GM23248 (cell line): ENCODE data around the gene SLC27A3. TPM values are rescaled to one million over a fixed set of nuclear protein-coding genes. Genes with fewer than 3 reads are reported as not detected.

Experiments
- DNase-seq: peaks from one replicate; pipeline ENCODE4 v3.0.0-alpha.2; 2015
- H2AFZ ChIP-seq: fragments of 200-600 bp; sonication (generic); 2 replicates; pipeline ENCODE4 v1.6.1; 2016; ENCODE audit warnings: antibody characterized with exemption
- H3F3A ChIP-seq: fragments of 200-600 bp; sonication (generic); 2 replicates; pipeline ENCODE4 v1.6.1; 2016; ENCODE audit warnings: mild to moderate bottlenecking, antibody characterized with exemption, mixed run types; ENCODE audit not compliant: insufficient read depth
- H3K27ac ChIP-seq: fragments of 200-600 bp; sonication (generic); 2 replicates; pipeline ENCODE4 v1.5.1; 2016; ENCODE audit warnings: mild to moderate bottlenecking
- H3K27me3 ChIP-seq: fragments of 200-600 bp; sonication (generic); replicated peaks from 2 replicates; pipeline ENCODE4 v1.6.1; 2016; ENCODE audit warnings: mild to moderate bottlenecking; ENCODE audit not compliant: insufficient read depth
- H3K36me3 ChIP-seq: fragments of 200-600 bp; sonication (generic); 2 replicates; pipeline ENCODE4 v1.6.1; 2016; ENCODE audit warnings: low read depth, mild to moderate bottlenecking
- H3K4me1 ChIP-seq: fragments of 200-600 bp; sonication (generic); 2 replicates; pipeline ENCODE4 v1.6.1; 2016; ENCODE audit warnings: mild to moderate bottlenecking; ENCODE audit not compliant: insufficient read depth
- H3K4me2 ChIP-seq: fragments of 200-600 bp; sonication (generic); one replicate; pipeline ENCODE4 v1.6.1; 2016; ENCODE audit warnings: mild to moderate bottlenecking; ENCODE audit not compliant: unreplicated experiment
- H3K4me3 ChIP-seq: fragments of 200-600 bp; sonication (generic); 2 replicates; pipeline ENCODE4 v1.5.1; 2016; ENCODE audit warnings: mild to moderate bottlenecking
- H3K79me2 ChIP-seq: fragments of 200-600 bp; sonication (generic); 2 replicates; pipeline ENCODE4 v1.6.1; 2016; ENCODE audit warnings: mild to moderate bottlenecking; ENCODE audit not compliant: insufficient read depth
- H3K9ac ChIP-seq: fragments of 200-600 bp; sonication (generic); 2 replicates; pipeline ENCODE4 v1.6.1; 2016; ENCODE audit warnings: mild to moderate bottlenecking
- H3K9me2 ChIP-seq: fragments of 200-600 bp; sonication (generic); 2 replicates; pipeline ENCODE4 v1.6.1; 2016; ENCODE audit warnings: mixed run types, mild to moderate bottlenecking, moderate library complexity; ENCODE audit not compliant: insufficient read depth
- H3K9me3 ChIP-seq: fragments of 200-600 bp; sonication (generic); one replicate; pipeline ENCODE4 v1.6.1; 2017; ENCODE audit warnings: low read depth
- H4K20me1 ChIP-seq: fragments of 200-600 bp; sonication (generic); 2 replicates; pipeline ENCODE4 v1.6.0; 2016; ENCODE audit not compliant: insufficient read depth
- EZH2 ChIP-seq: fragments of 200-600 bp; sonication (generic); IDR thresholded peaks from 2 replicates; pipeline ENCODE4 v1.6.1; 2018; ENCODE audit warnings: antibody characterized with exemption, mild to moderate bottlenecking; ENCODE audit not compliant: insufficient read depth, poor library complexity, severe bottlenecking
- EZH2phosphoT487 ChIP-seq: fragments of 200-600 bp; sonication (generic); IDR thresholded peaks from 2 replicates; pipeline ENCODE4 v1.6.1; 2018; ENCODE audit warnings: antibody characterized with exemption, moderate library complexity, mild to moderate bottlenecking, low read depth; ENCODE audit not compliant: insufficient read depth
- WGBS, 2 experiments: methylation state at CpG; one replicate each; pipeline ENCODE4 v1.1.6; 2015 to 2017; ENCODE audit warnings: low lambda C conversion rate in 2 of 2, low coverage in 1 of 2; ENCODE audit errors: missing lambda C conversion rate in 2 of 2; 5-methylcytosine and 5-hydroxymethylcytosine counted together
- in situ Hi-C: fragments of 300-500 bp; cut with MboI; formaldehyde crosslinking; loops from 2 replicates; pipeline ENCODE4 v1.15.0; 2020
- polyA plus RNA-seq: library from polyadenylated mRNA; unstranded; fragments of >200 nt; fragmentation: Nextera tagmentation; extraction: Ambion mirVana; gene quantifications from 2 replicates; pipeline ENCODE4 v1.2.1, GENCODE V29; 2016
- total RNA-seq: library from RNA; depleted of rRNA; stranded (reverse); fragments of >200 nt; shearing (Covaris generic); gene quantifications from 2 replicates; pipeline ENCODE4 v1.2.3, GENCODE V29; 2014

Gene SLC27A3
- total and polyA plus RNA-seq, 2 experiments from 2014 or later = 5.6 to 8.8 TPM

- Histone ChIP-seq H3K4me2 (no peak overlapping the region), H4K20me1 (no peaks in the 10 kb centered on the region), H3K4me1 (0 out of 2 replicates have a peak, but pooled peaks cover 9% of the 10 kb centered on the region), H3K27ac (no peak overlapping the region), H3K4me3 (no peak overlapping the region), H3K36me3 (no peaks in the 10 kb centered on the region), H2AFZ (no peak overlapping the region), H3K27me3 (no peaks in the 10 kb centered on the region), H3K9me2 (no peaks in the 10 kb centered on the region), H3F3A (0 out of 2 replicates have a peak, but pooled peaks cover 13% of the 10 kb centered on the region), H3K9ac (no peak overlapping the region), H3K9me3 (no peaks in the 10 kb centered on the region), H3K79me2 (peaks cover 64% of the 10 kb centered on the region)
- no peak for TF ChIP-seq EZH2
- TF ChIP-seq EZH2phosphoT487 = no peak
- 56 to 66% methylated on average over 5 of the region's 5 CpGs for WGBS, 2 experiments
- DNase-seq = no peak
- in situ Hi-C loops = loop anchor here (25.0 kb wide), 1 partner anchor 368 kb away; the partner anchor contains the start of gene S100A9
Observed at GRCh38 chr1:153730468-153730988, 44.7 kb upstream of the SLC27A3 start.

- Histone ChIP-seq H4K20me1 (no peaks in the 10 kb centered on the region), H3K27ac (no peak overlapping the region), H3K9me3 (no peaks in the 10 kb centered on the region), H3K9ac (no peak overlapping the region), H3K9me2 (no peaks in the 10 kb centered on the region), H3K79me2 (peaks cover 86% of the 10 kb centered on the region), H3K4me2 (no peak overlapping the region), H3K27me3 (no peaks in the 10 kb centered on the region), H2AFZ (no peak overlapping the region), H3K4me3 (no peak overlapping the region), H3F3A (0 out of 2 replicates have a peak, but pooled peaks cover 13% of the 10 kb centered on the region), H3K36me3 (no peaks in the 10 kb centered on the region), H3K4me1 (0 out of 2 replicates have a peak, but pooled peaks cover 8% of the 10 kb centered on the region)
- in situ Hi-C loops = loop anchor here (25.0 kb wide), 1 partner anchor 372 kb away; the partner anchor contains the start of gene S100A9
- DNase-seq = peak; percentile 30
- WGBS, 2 experiments = 14 to 16% methylated on average over 1 of the region's 1 CpG
- TF ChIP-seq EZH2phosphoT487 = no peak
- no peak for TF ChIP-seq EZH2
Observed at GRCh38 chr1:153733970-153734369, 41.2 kb upstream of the SLC27A3 start.

- Histone ChIP-seq H3K9me3 (no peaks in the 10 kb centered on the region), H3K9me2 (no peaks in the 10 kb centered on the region), H4K20me1 (no peaks in the 10 kb centered on the region), H3K36me3 (no peaks in the 10 kb centered on the region), H3K4me3 (no peak overlapping the region), H3F3A (0 out of 2 replicates have a peak, but pooled peaks cover 13% of the 10 kb centered on the region), H3K9ac (no peak overlapping the region), H2AFZ (no peak overlapping the region), H3K4me2 (no peak overlapping the region), H3K79me2 (peaks cover 81% of the 10 kb centered on the region), H3K27ac (no peak overlapping the region), H3K4me1 (0 out of 2 replicates have a peak, but pooled peaks cover 2% of the 10 kb centered on the region), H3K27me3 (no peaks in the 10 kb centered on the region)
- in situ Hi-C loops = loop anchor here (25.0 kb wide), 1 partner anchor 372 kb away; the partner anchor contains the start of gene S100A9
- DNase-seq = no peak
- TF ChIP-seq EZH2 (no peak), EZH2phosphoT487 (no peak)
- WGBS, 2 experiments = 91 to 95% methylated on average over 3 of the region's 3 CpGs
Observed at GRCh38 chr1:153734396-153735089, 40.7 kb upstream of the SLC27A3 start.

GRCh38 chr1:153735090-153735420 lies 40.2 kb upstream of the SLC27A3 start:
- no peak for DNase-seq
- Histone ChIP-seq H3K9me3 (no peaks in the 10 kb centered on the region), H3K4me3 (no peak overlapping the region), H3K4me2 (no peak overlapping the region), H3K27ac (no peak overlapping the region), H3K36me3 (no peaks in the 10 kb centered on the region), H3K27me3 (no peaks in the 10 kb centered on the region), H3K9ac (no peak overlapping the region), H3K4me1 (no peaks in the 10 kb centered on the region), H3F3A (0 out of 2 replicates have a peak, but pooled peaks cover 10% of the 10 kb centered on the region), H3K9me2 (no peaks in the 10 kb centered on the region), H3K79me2 (peaks cover 76% of the 10 kb centered on the region), H4K20me1 (no peaks in the 10 kb centered on the region), H2AFZ (no peak overlapping the region)
- TF ChIP-seq EZH2 (no peak), EZH2phosphoT487 (no peak)
- 98 to 100% methylated on average over 3 of the region's 3 CpGs for WGBS, 2 experiments
- in situ Hi-C loops = loop anchor here (25.0 kb wide), 1 partner anchor 373 kb away; the partner anchor contains the start of gene S100A9
